B cell (primary cell): ENCODE measurements around the gene OLFM2. TPM values are rescaled to one million over a fixed set of nuclear protein-coding genes. Genes with fewer than 3 reads are reported as not detected.

ENCODE experiments used
- ATAC-seq: fragments of 200-7000 bp; cut with Tn5 transposase; one replicate; pipeline ENCODE4 v1.10.0; 2021; ENCODE audit warnings: low read depth, mild to moderate bottlenecking, moderate number of reproducible peaks, moderate library complexity
- CTCF ChIA-PET: fragments of 350-600 bp; sonication (Branson Sonifier 250); formaldehyde crosslinking; loops from one replicate; lab custom pipeline; 2021; ENCODE audit warnings: antibody characterized with exemption, inconsistent platforms; lab: Charles Lee
- POLR2A ChIA-PET: fragments of 350-600 bp; sonication (Branson Sonifier 250); formaldehyde crosslinking; loops from one replicate; lab custom pipeline; 2021; ENCODE audit warnings: antibody characterized with exemption; lab: Charles Lee
- DNase-seq: peaks from one replicate; pipeline ENCODE4 v3.0.0; 2013
- H2AFZ ChIP-seq: 2 replicates; pipeline ENCODE4 v1.6.1; 2012; ENCODE audit warnings: mild to moderate bottlenecking, low read depth, low read length; ENCODE audit not compliant: insufficient read depth, poor library complexity, severe bottlenecking
- H3K27ac ChIP-seq, 2 donors: 1 replicate in 1 of 2; 2 replicates in 1 of 2; pipeline ENCODE4 v1.5.1; 2012 to 2013; ENCODE audit warnings: low read length in 2 of 2, mild to moderate bottlenecking in 2 of 2, moderate library complexity in 1 of 2
- H3K27me3 ChIP-seq, 4 experiments: fragments of 200-600 bp in 1 of 4; sonication (generic) in 1 of 4; replicated peaks in 1 of 4; 1 replicate in 2 of 4; 2 replicates in 2 of 4; pipeline versions ENCODE4 v1.6.1 to v1.7.0; 2013 to 2016; ENCODE audit warnings: low read length in 3 of 4, mild to moderate bottlenecking in 2 of 4, mixed read lengths in 1 of 4, moderate library complexity in 1 of 4; ENCODE audit not compliant: insufficient read depth in 4 of 4, control insufficient read depth in 3 of 4; ENCODE audit errors: control extremely low read depth in 1 of 4
- H3K36me3 ChIP-seq, 2 experiments: replicated peaks in 1 of 2; 1 replicate in 1 of 2; 2 replicates in 1 of 2; pipeline versions ENCODE4 v1.6.1 to v1.7.1; 2013; ENCODE audit warnings: low read length in 1 of 2; ENCODE audit not compliant: insufficient read depth in 2 of 2, control insufficient read depth in 1 of 2; ENCODE audit errors: control extremely low read depth in 1 of 2, extremely low read depth in 1 of 2
- H3K4me1 ChIP-seq, 2 donors: fragments of 200-600 bp in 1 of 2; sonication (generic) in 1 of 2; 1 replicate in 1 of 2; 2 replicates in 1 of 2; pipeline versions ENCODE4 v1.5.1 to v1.6.1; 2013 to 2017; ENCODE audit warnings: low read length in 2 of 2; ENCODE audit not compliant: control insufficient read depth in 2 of 2, insufficient read depth in 2 of 2
- H3K4me2 ChIP-seq: replicated peaks from 2 replicates; pipeline ENCODE3; 2012; ENCODE audit warnings: mild to moderate bottlenecking, low read depth, low read length; ENCODE audit not compliant: poor library complexity, severe bottlenecking
- H3K4me3 ChIP-seq, 5 experiments: fragments of 200-600 bp in 1 of 5; sonication (generic) in 1 of 5; 1 replicate in 3 of 5; 2 replicates in 2 of 5; pipeline versions ENCODE4 v1.5.1 to v1.7.0; 2011 to 2016; ENCODE audit warnings: low read length in 4 of 5, mild to moderate bottlenecking in 4 of 5, low read depth in 2 of 5, control low read depth in 1 of 5, moderate library complexity in 1 of 5; ENCODE audit not compliant: insufficient read depth in 1 of 5; ENCODE audit errors: control extremely low read depth in 1 of 5, extremely low read depth in 1 of 5
- H3K79me2 ChIP-seq: fragments of 200-600 bp; sonication (generic); one replicate; pipeline ENCODE4 v1.6.0; 2016; ENCODE audit warnings: low read length; ENCODE audit not compliant: control insufficient read depth, insufficient read depth
- H3K9ac ChIP-seq: fragments of 200-600 bp; sonication (generic); 2 replicates; pipeline ENCODE4 v1.6.1; 2017; ENCODE audit warnings: mild to moderate bottlenecking, low read length, moderate library complexity
- H3K9me3 ChIP-seq, 3 donors: one replicate each; pipeline versions ENCODE4 v1.6.1 to v1.7.1; 2013; ENCODE audit warnings: low read length in 2 of 3; ENCODE audit not compliant: control insufficient read depth in 2 of 3, insufficient read depth in 1 of 3; ENCODE audit errors: control extremely low read depth in 1 of 3
- H4K20me1 ChIP-seq: 2 replicates; pipeline ENCODE4 v1.6.0; 2012; ENCODE audit warnings: mild to moderate bottlenecking, low read length; ENCODE audit not compliant: insufficient read depth, control insufficient read depth, poor library complexity, severe bottlenecking
- H3K27ac Mint-ChIP-seq: one replicate; pipeline ENCODE4 v1.8.0; 2021; ENCODE audit warnings: mixed read lengths
- H3K27me3 Mint-ChIP-seq: one replicate; pipeline ENCODE4 v1.8.0; 2021; ENCODE audit warnings: mixed read lengths
- H3K4me1 Mint-ChIP-seq: one replicate; pipeline ENCODE4 v1.8.0; 2021; ENCODE audit warnings: mixed read lengths
- H3K4me3 Mint-ChIP-seq: one replicate; pipeline ENCODE4 v1.8.0; 2021; ENCODE audit warnings: mixed read lengths
- H3K9me3 Mint-ChIP-seq: one replicate; pipeline ENCODE4 v1.8.0; 2022; ENCODE audit warnings: mixed read lengths; ENCODE audit not compliant: insufficient read depth
- CTCF ChIP-seq: fragments of 200-600 bp; IDR thresholded peaks from one replicate; pipeline ENCODE4 v1.8.0; 2022; ENCODE audit warnings: antibody characterized with exemption, mild to moderate bottlenecking
- EZH2 ChIP-seq: IDR thresholded peaks from 2 replicates; pipeline ENCODE4 v1.6.1; 2012; ENCODE audit warnings: borderline replicate concordance, low read depth, mild to moderate bottlenecking, moderate library complexity, low read length; ENCODE audit not compliant: insufficient read depth, poor library complexity, severe bottlenecking
- WGBS: methylation state at CpG from one replicate; pipeline ENCODE4 v1.1.5; 2013; ENCODE audit warnings: missing lambda C conversion rate; ENCODE audit not compliant: insufficient coverage; 5-methylcytosine and 5-hydroxymethylcytosine counted together
- intact Hi-C: fragments of 100-400 bp; cut with micrococcal nuclease; formaldehyde crosslinking; loops from one replicate; pipeline ENCODE4 v1.10.0; 2022
- polyA plus RNA-seq: library from polyadenylated mRNA; depleted of rRNA; stranded (reverse); fragments of >200 nt; gene quantifications from 2 replicates; pipeline ENCODE4 v1.2.3, GENCODE V29; 2012
- total RNA-seq, 2 donors: library from RNA; stranded (reverse); fragments of 120-200 nt in 1 of 2; gene quantifications; 1 replicate in 1 of 2; 2 replicates in 1 of 2; pipeline versions ENCODE4 v1.2.3 to v1.2.4, GENCODE V29; 2013 to 2022

Gene OLFM2
- total and polyA plus RNA-seq, 2 donors (not counting 1 experiment from before 2014, with no cell fraction given) = 0.15 TPM; not detected in 1

- TF ChIP-seq CTCF (no peak), EZH2 (no peak)
- H3K79me2 ChIP-seq = no peaks in the 10 kb centered on the region
- ChIA-PET POLR2A (no interaction called here), CTCF (interaction anchor here (0.7 kb wide), 1 partner anchor 1540 kb away, joined by 4 read pairs; no protein-coding TSS in a partner anchor)
- no peak for DNase-seq
- 56% methylated on average over 4 of the region's 4 CpGs for WGBS
- Mint-ChIP-seq H3K9me3 (no peaks in the 10 kb centered on the region), H3K4me1 (peaks cover 7% of the 10 kb centered on the region), H3K27me3 (peaks cover 4% of the 10 kb centered on the region), H3K4me3 (no peak overlapping the region), H3K27ac (no peak overlapping the region)
- H3K4me2 ChIP-seq = no peak overlapping the region
- no peak for ATAC-seq
- H3K27me3 ChIP-seq = no peaks in the 10 kb centered on the region
- intact Hi-C loops = no loop called here
- H3K4me1 ChIP-seq = peaks cover 6 to 7% of the 10 kb centered on the region in 2 donors
- no peaks in the 10 kb centered on the region for H3K9me3 ChIP-seq
- H3K4me3 ChIP-seq = no peak overlapping the region
- no peak overlapping the region for H3K27ac ChIP-seq
- H2AFZ ChIP-seq = no peak overlapping the region
- H4K20me1 ChIP-seq = no peaks in the 10 kb centered on the region
- H3K36me3 ChIP-seq = no peaks in the 10 kb centered on the region
- no peak overlapping the region for H3K9ac ChIP-seq
These were observed 73.4 kb downstream of the OLFM2 start for GRCh38 chr19:9862938-9863337.

- POLR2A ChIA-PET = no interaction called here
- Histone ChIP-seq H3K4me1 (peaks cover 12% of the 10 kb centered on the region in 2 donors), H3K9me3 (no peaks in the 10 kb centered on the region), H3K36me3 (no peaks in the 10 kb centered on the region), H3K9ac (no peak overlapping the region), H3K27me3 (no peaks in the 10 kb centered on the region), H3K79me2 (no peaks in the 10 kb centered on the region), H3K4me3 (no peak overlapping the region), H4K20me1 (no peaks in the 10 kb centered on the region), H3K4me2 (no peak overlapping the region), H2AFZ (no peak overlapping the region), H3K27ac (no peak overlapping the region)
- Mint-ChIP-seq H3K4me1 (peaks cover 17% of the 10 kb centered on the region), H3K27me3 (peaks cover 4% of the 10 kb centered on the region), H3K9me3 (no peaks in the 10 kb centered on the region), H3K27ac (no peak overlapping the region), H3K4me3 (no peak overlapping the region)
- 100% methylated on average over 1 of the region's 1 CpG for WGBS
- no peak for ATAC-seq
- TF ChIP-seq CTCF (no peak), EZH2 (no peak)
- intact Hi-C loops = no loop called here
- no peak for DNase-seq
- CTCF ChIA-PET = no interaction called here
These were observed 74.8 kb downstream of the OLFM2 start for GRCh38 chr19:9861503-9861902.
